Aorta (tissue), 5 donors: ENCODE data around the gene FEM1A. TPM values are rescaled to one million over a fixed set of nuclear protein-coding genes. Genes with fewer than 3 reads are reported as not detected.
"Not testable (repeated sequence)": the region's sequence is repeated elsewhere in the genome, so short reads cannot be mapped to it uniquely, and the experiment has no call there.

Experiments
- ATAC-seq: fragments of 200-7000 bp; cut with Tn5 transposase; one replicate; pipeline ENCODE4 v1.9.1; 2022; ENCODE audit warnings: moderate library complexity; ENCODE audit not compliant: low FRiP score
- DNase-seq, 2 donors: peaks; one replicate each; pipeline ENCODE4 v3.0.0-alpha.2; 2020
- H3K27ac ChIP-seq, 2 donors: one replicate each; pipeline ENCODE4 v1.5.1; 2013; ENCODE audit warnings: low read length in 2 of 2, mild to moderate bottlenecking in 2 of 2, moderate library complexity in 2 of 2, control low read depth in 1 of 2, inconsistent platforms in 1 of 2, low read depth in 1 of 2
- H3K27me3 ChIP-seq, 2 donors: one replicate each; pipeline ENCODE4 v1.6.1; 2013; ENCODE audit warnings: control low read depth in 1 of 2, low read length in 1 of 2, mild to moderate bottlenecking in 1 of 2, moderate library complexity in 1 of 2; ENCODE audit not compliant: insufficient read depth in 2 of 2, control insufficient read depth in 1 of 2
- H3K36me3 ChIP-seq, 2 donors: one replicate each; pipeline ENCODE4 v1.6.1; 2013; ENCODE audit warnings: control low read depth in 1 of 2, low read length in 1 of 2, mild to moderate bottlenecking in 1 of 2; ENCODE audit not compliant: insufficient read depth in 2 of 2, control insufficient read depth in 1 of 2
- H3K4me1 ChIP-seq, 2 donors: one replicate each; pipeline ENCODE4 v1.6.1; 2013; ENCODE audit warnings: low read length in 2 of 2, control low read depth in 1 of 2, mild to moderate bottlenecking in 1 of 2, moderate library complexity in 1 of 2; ENCODE audit not compliant: insufficient read depth in 2 of 2, control insufficient read depth in 1 of 2
- H3K4me3 ChIP-seq, 2 donors: one replicate each; pipeline ENCODE4 v1.5.1; 2013; ENCODE audit warnings: low read length in 2 of 2, control low read depth in 1 of 2, mild to moderate bottlenecking in 1 of 2
- H3K9me3 ChIP-seq: one replicate; pipeline ENCODE4 v1.6.1; 2013; ENCODE audit warnings: mild to moderate bottlenecking, low read length; ENCODE audit not compliant: control insufficient read depth
- WGBS, 2 donors: extraction: QIAGEN DNeasy Blood & Tissue Kit; methylation state at CpG; one replicate each; pipeline ENCODE4 v1.1.7; 2013; 5-methylcytosine and 5-hydroxymethylcytosine counted together
- intact Hi-C, 2 donors: fragments of 100-400 bp; cut with DNase I; formaldehyde crosslinking; loops; one replicate each; pipeline versions ENCODE4 v1.14.2 to v1.15.0; 2022
- long read RNA-seq, 2 donors: library from polyadenylated mRNA; unstranded; transcript quantifications; one replicate each; pipeline ENCODE4 v2.0.0, GENCODE V29; 2020 to 2021
- polyA plus RNA-seq, 2 donors: library from polyadenylated mRNA; stranded (reverse); fragments of 200-250 nt; gene quantifications; one replicate each; pipeline ENCODE4 v1.2.3, GENCODE V29; 2013
- total RNA-seq, 2 donors: library from RNA; stranded (reverse); fragmentation: NEBNext Ultra II Directional; extraction: Animal tissue kit (Norgen Biotek cat#: 25700); gene quantifications; one replicate each; pipeline ENCODE4 v1.2.1, GENCODE V29; 2021
- donor health status: healthy with polysubstance abuse.
- donor health status: Bipolar disorder and iron deficiency.
- donor health status: DM: no; HTN: no; CAD: no.
- donor health status: DM: no; HTN: no; CAD: no.
- donor health status: DM: yes; HTN: yes; CAD: no.

The FEM1A gene, protein sequence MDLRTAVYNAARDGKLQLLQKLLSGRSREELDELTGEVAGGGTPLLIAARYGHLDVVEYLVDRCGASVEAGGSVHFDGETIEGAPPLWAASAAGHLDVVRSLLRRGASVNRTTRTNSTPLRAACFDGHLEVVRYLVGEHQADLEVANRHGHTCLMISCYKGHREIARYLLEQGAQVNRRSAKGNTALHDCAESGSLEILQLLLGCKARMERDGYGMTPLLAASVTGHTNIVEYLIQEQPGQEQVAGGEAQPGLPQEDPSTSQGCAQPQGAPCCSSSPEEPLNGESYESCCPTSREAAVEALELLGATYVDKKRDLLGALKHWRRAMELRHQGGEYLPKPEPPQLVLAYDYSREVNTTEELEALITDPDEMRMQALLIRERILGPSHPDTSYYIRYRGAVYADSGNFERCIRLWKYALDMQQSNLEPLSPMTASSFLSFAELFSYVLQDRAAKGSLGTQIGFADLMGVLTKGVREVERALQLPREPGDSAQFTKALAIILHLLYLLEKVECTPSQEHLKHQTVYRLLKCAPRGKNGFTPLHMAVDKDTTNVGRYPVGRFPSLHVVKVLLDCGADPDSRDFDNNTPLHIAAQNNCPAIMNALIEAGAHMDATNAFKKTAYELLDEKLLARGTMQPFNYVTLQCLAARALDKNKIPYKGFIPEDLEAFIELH
- 1 to 10 TPM; 6.9 to 9.0 TPM for total RNA-seq
- polyA plus RNA-seq: 1 to 10 TPM; 2.6 to 3.1 TPM
- long read RNA-seq, donor 1, full-length matches to known transcripts: 151 of 152 reads
- long read RNA-seq, donor 1, partial matches to known transcripts: 0 of 152 reads
- long read RNA-seq, donor 1, other reads (novel, unspliced or antisense): 1 of 152 reads
- long read RNA-seq, donor 2, full-length matches to known transcripts: 20 of 20 reads
- long read RNA-seq, donor 2, partial matches to known transcripts: 0 of 20 reads
- long read RNA-seq, donor 2, other reads (novel, unspliced or antisense): 0 of 20 reads

GRCh38 chr19:4791183-4792018 lies at the start of gene FEM1A:
FEM1A (plus strand) TSS chr19:4791734; CDS start chr19:4791855, 121 bp downstream.
- DNase-seq (peak; percentile 99 to 100), ATAC-seq (peak; percentile 100)
- H3K9me3 ChIP-seq: no peaks in the 10 kb centered on the region
- peak within 1 kb of the TSS; percentile 30 to 69 for H3K4me3 ChIP-seq
- H3K4me1 ChIP-seq: no peaks in the 10 kb centered on the region
- no peaks in the 10 kb centered on the region for H3K27me3 ChIP-seq
- H3K27ac ChIP-seq: peak within 1 kb of the TSS in 1 of 2 donors; percentile 54
- 0% methylated on average over 80 of the region's 80 CpGs for WGBS, 2 donors
- H3K36me3 ChIP-seq: no peaks in the 10 kb centered on the region
- intact Hi-C loops: loop anchor here (2.0 kb wide), 2 partner anchors 59 to 67 kb away; no protein-coding TSS in a partner anchor

DNA sequence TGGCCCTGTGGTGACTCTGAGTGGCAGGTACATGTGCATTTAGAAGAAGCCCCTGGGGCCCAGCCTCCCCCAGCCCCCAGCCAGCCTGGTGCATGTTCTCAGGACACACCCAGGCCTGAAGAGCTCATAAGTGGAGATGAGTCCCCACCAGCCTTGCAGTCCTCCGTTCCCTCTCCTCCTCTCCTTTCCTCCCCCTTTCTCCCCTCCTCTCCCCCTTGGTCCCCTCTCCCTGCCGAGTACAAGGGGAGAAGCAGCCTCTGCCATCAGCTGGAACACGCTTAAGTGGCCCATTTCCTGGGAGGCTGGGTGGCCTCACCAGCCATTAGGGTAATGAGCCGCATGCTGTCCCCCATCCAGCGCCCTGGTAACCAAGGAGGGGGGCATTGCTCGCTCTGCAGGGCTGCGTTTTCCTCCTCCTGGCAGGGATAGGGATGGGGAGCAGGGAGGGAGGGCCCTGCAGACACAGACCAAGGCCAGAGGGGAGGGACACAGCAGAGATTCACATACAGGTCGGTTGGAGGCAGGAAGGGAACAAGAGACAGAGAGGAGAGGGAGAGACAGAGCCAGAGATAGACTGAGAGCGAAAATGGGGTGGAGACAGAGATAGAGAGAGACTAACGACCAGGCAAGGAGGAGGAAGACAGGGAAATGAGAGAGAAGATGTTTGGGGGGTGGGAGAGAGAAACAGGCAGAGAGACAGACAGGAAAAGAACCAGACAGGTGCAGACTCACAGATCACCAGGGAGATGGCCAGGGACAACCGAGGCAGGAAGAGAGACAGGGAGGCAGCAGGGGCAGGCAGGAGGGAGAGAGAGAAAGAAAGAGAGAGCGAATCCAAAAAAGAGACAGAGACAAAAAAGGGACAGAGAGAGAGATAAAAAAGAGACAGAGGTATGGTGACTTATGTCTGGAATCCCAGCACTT lies 48.5 kb upstream of the FEM1A start:
- H3K27me3 ChIP-seq: no peaks in the 10 kb centered on the region
- intact Hi-C loops: no loop called here
- H3K4me3 ChIP-seq: no peak overlapping the region
- no peaks in the 10 kb centered on the region for H3K36me3 ChIP-seq
- 39 to 53% methylated on average over 11 to 12 of the region's 12 CpGs for WGBS, 2 donors
- H3K4me1 ChIP-seq: no peaks in the 10 kb centered on the region
- ATAC-seq (no peak), DNase-seq (no peak)
- H3K27ac ChIP-seq: no peak overlapping the region
- no peaks in the 10 kb centered on the region for H3K9me3 ChIP-seq

- ATAC-seq (peak; percentile 85), DNase-seq (peak in 1 of 2 donors; percentile 69)
- H3K4me3 ChIP-seq: no peak overlapping the region
- H3K27ac ChIP-seq: peak overlapping the region in 1 of 2 donors; percentile 12
- H3K9me3 ChIP-seq: peaks cover 2% of the 10 kb centered on the region
- H3K36me3 ChIP-seq: no peaks in the 10 kb centered on the region
- H3K4me1 ChIP-seq: no peaks in the 10 kb centered on the region
- H3K27me3 ChIP-seq: no peaks in the 10 kb centered on the region
- intact Hi-C loops: no loop called here
- WGBS, 2 donors: 6 to 12% methylated on average over 8 of the region's 8 CpGs
These were observed 46.9 kb upstream of the FEM1A start for GRCh38 chr19:4744451-4745174.

- intact Hi-C loops: not testable (repeated sequence)
These were observed 46.4 kb upstream of the FEM1A start for GRCh38 chr19:4745175-4745574.

DNA sequence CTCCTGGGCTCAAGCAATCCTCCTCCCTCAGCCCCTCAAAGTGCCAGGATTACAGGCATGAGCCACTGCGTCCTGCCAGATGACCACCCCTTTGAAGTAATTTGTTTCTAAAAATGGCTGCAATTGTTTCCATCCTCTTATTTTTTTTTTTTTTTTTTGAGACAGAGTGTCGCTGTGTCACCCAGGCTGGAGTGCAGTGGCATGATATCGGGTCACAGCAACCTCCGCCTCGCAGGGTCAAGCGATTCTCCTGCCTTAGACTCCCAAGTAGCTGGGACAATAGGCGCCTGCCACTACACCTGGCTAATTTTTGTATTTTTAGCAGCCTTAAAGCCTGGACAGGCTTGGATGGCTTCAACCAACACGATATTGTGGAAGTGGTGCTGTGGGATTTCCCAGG lies 45.5 kb upstream of the FEM1A start:
- H3K36me3 ChIP-seq: no peaks in the 10 kb centered on the region
- DNase-seq (no peak), ATAC-seq (no peak)
- H3K4me1 ChIP-seq: no peaks in the 10 kb centered on the region
- no peak overlapping the region for H3K27ac ChIP-seq
- intact Hi-C loops: no loop called here
- H3K4me3 ChIP-seq: no peak overlapping the region
- H3K9me3 ChIP-seq: peaks cover 2% of the 10 kb centered on the region
- WGBS, 2 donors: 69 to 71% methylated on average over 8 of the region's 8 CpGs
- no peaks in the 10 kb centered on the region for H3K27me3 ChIP-seq

More at GRCh38 chr19:4745175-4745574, 46.4 kb upstream of the FEM1A start:
- not testable (repeated sequence) for H3K27ac ChIP-seq, H3K4me1 ChIP-seq, H3K9me3 ChIP-seq, ATAC-seq, H3K36me3 ChIP-seq, DNase-seq, H3K27me3 ChIP-seq, H3K4me3 ChIP-seq
- WGBS, 2 donors: 60 to 66% methylated on average over 10 of the region's 10 CpGs

DNA sequence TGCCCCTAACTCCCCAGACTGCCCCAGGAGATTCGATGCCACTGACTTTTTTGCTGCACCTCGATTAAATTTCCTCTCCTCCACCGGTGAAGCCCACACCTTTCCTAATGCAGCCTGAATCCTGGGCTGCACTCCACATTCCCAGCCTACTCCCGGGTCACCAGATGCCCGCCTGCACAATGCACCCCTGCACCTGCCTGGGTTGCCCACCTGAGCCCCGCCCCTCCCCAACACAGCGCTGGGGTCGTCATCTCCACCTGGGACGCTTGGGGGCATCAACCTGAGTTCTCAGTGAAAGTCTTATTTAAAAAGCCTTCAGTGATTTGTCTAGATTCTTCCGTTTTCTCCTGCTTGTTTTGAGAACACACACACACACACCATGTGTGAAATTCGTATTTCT lies 43.3 kb upstream of the FEM1A start:
- 33 to 35% methylated on average over 11 of the region's 11 CpGs for WGBS, 2 donors
- peaks cover 2% of the 10 kb centered on the region for H3K9me3 ChIP-seq
- H3K27ac ChIP-seq: no peak overlapping the region
- no peaks in the 10 kb centered on the region for H3K36me3 ChIP-seq
- no peak for ATAC-seq
- intact Hi-C loops: no loop called here
- DNase-seq: no peak
- H3K4me1 ChIP-seq: no peaks in the 10 kb centered on the region
- no peaks in the 10 kb centered on the region for H3K27me3 ChIP-seq
- no peak overlapping the region for H3K4me3 ChIP-seq

GRCh38 chr19:4748589-4748988 lies 42.9 kb upstream of the FEM1A start:
- ATAC-seq: no peak
- intact Hi-C loops: no loop called here
- no peaks in the 10 kb centered on the region for H3K4me1 ChIP-seq
- H3K36me3 ChIP-seq: no peaks in the 10 kb centered on the region
- H3K27me3 ChIP-seq: no peaks in the 10 kb centered on the region
- no peak overlapping the region for H3K27ac ChIP-seq
- 33 to 37% methylated on average over 9 of the region's 9 CpGs for WGBS, 2 donors
- H3K9me3 ChIP-seq: peaks cover 2% of the 10 kb centered on the region
- DNase-seq: no peak
- no peak overlapping the region for H3K4me3 ChIP-seq
